Heart left ventricle (tissue), 13 donors: ENCODE results near the gene SLC25A3.

Experiments
- POLR2A ChIP-seq, 2 donors: fragments of 450-650 bp; IDR thresholded peaks; one replicate each; pipeline ENCODE4 v1.6.1; 2017; ENCODE audit warnings: antibody characterized with exemption in 2 of 2, mild to moderate bottlenecking in 2 of 2, moderate library complexity in 2 of 2
- TF ChIP-seq, protein P1 (sequence below), 12 donors: fragments of 200-600 bp; sonication (generic) in 4 of 12; IDR thresholded peaks; one replicate each; pipeline versions ENCODE4 v1.5.0 to v1.8.0; 2018 to 2022; ENCODE audit warnings: antibody characterized with exemption in 12 of 12, mild to moderate bottlenecking in 5 of 12
- donor health status: ischemic (EF 13 %, LVEDD 7.1; RV severe dilation, severe dysfunction).
- donor health status: DM: no; HTN: yes; CAD: no.
- donor health status: DM: no; HTN: no; CAD: no.
- donor health status: ischemic (EF 25% LVEDD 6.9; RV normal size, moderate dysfunction).
- donor health status: ischemic (EF 25% LVEDD 5.7; RV mildly dilated, moderate dysfunction).
- donor health status: ischemic (EF 35%, LVEDD 5.7; RV mildly dilated, moderate dysfunction).
- donor health status: nonischemic (EF 11% LVEDD 7.7; RV severe dilation, severe dysfunction).
- donor health status: DM: yes; HTN: yes; CAD: no.
- donor health status: PGD.
- donor health status: ischemic (EF 29% LVEDD 5.4; RV normal size, mild dysfunction).
- donor health status: nonischemic (EF 23%, LVEDD 6.1; RV moderate dilation, normal function).

- TF ChIP-seq, protein P1, sequence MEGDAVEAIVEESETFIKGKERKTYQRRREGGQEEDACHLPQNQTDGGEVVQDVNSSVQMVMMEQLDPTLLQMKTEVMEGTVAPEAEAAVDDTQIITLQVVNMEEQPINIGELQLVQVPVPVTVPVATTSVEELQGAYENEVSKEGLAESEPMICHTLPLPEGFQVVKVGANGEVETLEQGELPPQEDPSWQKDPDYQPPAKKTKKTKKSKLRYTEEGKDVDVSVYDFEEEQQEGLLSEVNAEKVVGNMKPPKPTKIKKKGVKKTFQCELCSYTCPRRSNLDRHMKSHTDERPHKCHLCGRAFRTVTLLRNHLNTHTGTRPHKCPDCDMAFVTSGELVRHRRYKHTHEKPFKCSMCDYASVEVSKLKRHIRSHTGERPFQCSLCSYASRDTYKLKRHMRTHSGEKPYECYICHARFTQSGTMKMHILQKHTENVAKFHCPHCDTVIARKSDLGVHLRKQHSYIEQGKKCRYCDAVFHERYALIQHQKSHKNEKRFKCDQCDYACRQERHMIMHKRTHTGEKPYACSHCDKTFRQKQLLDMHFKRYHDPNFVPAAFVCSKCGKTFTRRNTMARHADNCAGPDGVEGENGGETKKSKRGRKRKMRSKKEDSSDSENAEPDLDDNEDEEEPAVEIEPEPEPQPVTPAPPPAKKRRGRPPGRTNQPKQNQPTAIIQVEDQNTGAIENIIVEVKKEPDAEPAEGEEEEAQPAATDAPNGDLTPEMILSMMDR (IDR thresholded peaks at IDR 0.05) = no peak
- no peak for TF ChIP-seq POLR2A (IDR thresholded peaks at IDR 0.05)
Measured at GRCh38 chr12:98551787-98552186, 41.7 kb upstream of the SLC25A3 start.
